Stimulated activated CD8-positive, alpha-beta memory T cell treated with anti-CD3 and anti-CD28 coated beads, Interleukin-12 subunit alpha, Interleukin-12 subunit beta, amount 100 ng/mL, for 4 hours (primary cell): ENCODE results near the gene GAGE10.
"Not testable (repeated sequence)": the region's sequence is repeated elsewhere in the genome, so short reads cannot be mapped to it uniquely, and the experiment has no call there.

Experiments
- DNase-seq: peaks from one replicate; pipeline ENCODE4 v3.0.0-alpha.2; 2020; ENCODE audit warnings: low read depth

The GAGE10 gene

GRCh38 chrX:49276671-49277534 is 26.5 kb upstream of the GAGE10 start:
- no peak for DNase-seq

- no peak for DNase-seq
These were observed 26.0 kb upstream of the GAGE10 start for GRCh38 chrX:49277535-49277830.

GRCh38 chrX:49278081-49278480 is 25.4 kb upstream of the GAGE10 start:
- DNase-seq: no peak

GRCh38 chrX:49282647-49283011 is 20.8 kb upstream of the GAGE10 start:
- DNase-seq: no peak

GRCh38 chrX:49284212-49284611 is 19.2 kb upstream of the GAGE10 start:
- DNase-seq: no peak

- DNase-seq: no peak
These were observed 17.3 kb upstream of the GAGE10 start for GRCh38 chrX:49286136-49286535.

- no peak for DNase-seq
These were observed 16.9 kb upstream of the GAGE10 start for GRCh38 chrX:49286581-49286980.

GRCh38 chrX:49287665-49288064 is 15.8 kb upstream of the GAGE10 start:
- DNase-seq: no peak

- DNase-seq: no peak
These were observed 13.2 kb upstream of the GAGE10 start for GRCh38 chrX:49290215-49290614.

GRCh38 chrX:49291615-49292337 is 11.7 kb upstream of the GAGE10 start:
- DNase-seq: no peak

- DNase-seq: no peak
These were observed 10.8 kb upstream of the GAGE10 start for GRCh38 chrX:49292400-49293362.

GRCh38 chrX:49299293-49299692 is 4.2 kb upstream of the GAGE10 start:
- DNase-seq: not testable (repeated sequence)

GRCh38 chrX:49300703-49301102 is 2.7 kb upstream of the GAGE10 start:
- DNase-seq: no peak

- DNase-seq: not testable (repeated sequence)
These were observed 4.3 kb downstream of the GAGE10 start for GRCh38 chrX:49307775-49308174.

GRCh38 chrX:49308604-49309269 is 5.3 kb downstream of the GAGE10 start:
- no peak for DNase-seq

GRCh38 chrX:49309401-49309981 is 6.0 kb downstream of the GAGE10 start:
- no peak for DNase-seq

- no peak for DNase-seq
These were observed 6.9 kb downstream of the GAGE10 start for GRCh38 chrX:49310371-49310770.

- no peak for DNase-seq
These were observed 8.7 kb downstream of the GAGE10 start for GRCh38 chrX:49312176-49312575.

- DNase-seq: no peak
These were observed 12.6 kb downstream of the GAGE10 start for GRCh38 chrX:49316085-49316484.

GRCh38 chrX:49321737-49322136 is 18.3 kb downstream of the GAGE10 start, which contains the start of gene GAGE12J:
TSS of gene GAGE12J (plus strand) at chrX:49322037. CDS start at chrX:49323194, 1,157 bp downstream.
- not testable (repeated sequence) for DNase-seq

GRCh38 chrX:49322266-49322665 is 18.8 kb downstream of the GAGE10 start:
- DNase-seq: not testable (repeated sequence)
